Renal cortical epithelial cell (primary cell): ENCODE data around the gene SLC17A2. TPM values are rescaled to one million over a fixed set of nuclear protein-coding genes. Genes with fewer than 3 reads are reported as not detected.
A peak's percentile ranks its signal among the peaks of the same experiment; 100 is the strongest.

Experiments
- DNase-seq: peaks from one replicate; pipeline ENCODE4 v3.0.0-alpha.2; 2011; ENCODE audit warnings: low read depth
- total RNA-seq: library from RNA; depleted of rRNA; stranded (reverse); fragments of >200 nt; gene quantifications from 2 replicates; pipeline ENCODE4 v1.2.3, GENCODE V29; 2014

Gene SLC17A2, protein sequence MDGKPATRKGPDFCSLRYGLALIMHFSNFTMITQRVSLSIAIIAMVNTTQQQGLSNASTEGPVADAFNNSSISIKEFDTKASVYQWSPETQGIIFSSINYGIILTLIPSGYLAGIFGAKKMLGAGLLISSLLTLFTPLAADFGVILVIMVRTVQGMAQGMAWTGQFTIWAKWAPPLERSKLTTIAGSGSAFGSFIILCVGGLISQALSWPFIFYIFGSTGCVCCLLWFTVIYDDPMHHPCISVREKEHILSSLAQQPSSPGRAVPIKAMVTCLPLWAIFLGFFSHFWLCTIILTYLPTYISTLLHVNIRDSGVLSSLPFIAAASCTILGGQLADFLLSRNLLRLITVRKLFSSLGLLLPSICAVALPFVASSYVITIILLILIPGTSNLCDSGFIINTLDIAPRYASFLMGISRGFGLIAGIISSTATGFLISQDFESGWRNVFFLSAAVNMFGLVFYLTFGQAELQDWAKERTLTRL
- total RNA-seq, result 0.30 TPM in 1 of 2 replicates, not detected in the other

DNA sequence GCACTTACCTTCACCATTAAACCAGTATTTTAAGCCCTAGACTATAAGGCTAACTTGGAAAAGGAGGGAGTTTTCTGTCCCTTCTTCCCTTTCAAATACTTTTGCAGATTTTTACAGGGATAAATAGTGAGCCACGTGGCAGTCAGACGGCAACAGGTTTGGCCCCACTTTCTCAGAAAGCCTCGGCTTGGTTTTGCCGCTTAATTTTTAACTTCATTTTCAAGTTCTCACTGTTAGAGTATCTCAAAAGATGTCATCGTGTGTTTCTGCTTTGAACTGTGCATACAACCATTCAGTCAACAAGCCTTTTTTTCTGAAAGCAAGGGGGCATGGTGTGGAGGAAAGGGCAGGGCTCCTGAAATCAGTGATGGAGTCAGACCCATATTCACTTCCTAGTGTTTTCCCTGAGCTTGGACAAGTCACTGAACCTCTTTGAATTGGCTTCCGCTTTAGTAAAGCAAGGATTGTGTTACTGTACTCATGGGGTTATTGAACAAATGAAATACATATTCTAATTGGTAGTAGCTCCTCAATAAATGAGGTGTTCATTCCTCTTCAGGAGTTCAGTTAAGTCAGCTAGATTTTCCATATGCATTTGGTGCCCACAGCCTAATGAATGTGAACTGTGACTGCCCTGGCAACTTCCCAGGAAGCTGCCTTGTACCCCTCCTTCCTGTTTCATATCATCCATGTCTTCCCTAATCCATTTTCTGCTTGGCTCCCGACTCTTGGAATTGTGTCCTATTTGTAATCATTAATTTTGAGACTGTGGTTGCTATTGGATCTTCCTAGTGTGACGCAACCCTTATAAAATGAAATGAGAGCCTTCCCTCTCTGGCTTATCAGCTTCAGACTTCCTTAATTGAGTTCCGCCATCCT lies at the start of gene SLC17A2:
SLC17A2 (minus strand) TSS at position 160 of the 879 bp plus-strand sequence. CDS start 4,895 bp downstream, outside the sequence.
- peak; percentile 60 for DNase-seq

DNA sequence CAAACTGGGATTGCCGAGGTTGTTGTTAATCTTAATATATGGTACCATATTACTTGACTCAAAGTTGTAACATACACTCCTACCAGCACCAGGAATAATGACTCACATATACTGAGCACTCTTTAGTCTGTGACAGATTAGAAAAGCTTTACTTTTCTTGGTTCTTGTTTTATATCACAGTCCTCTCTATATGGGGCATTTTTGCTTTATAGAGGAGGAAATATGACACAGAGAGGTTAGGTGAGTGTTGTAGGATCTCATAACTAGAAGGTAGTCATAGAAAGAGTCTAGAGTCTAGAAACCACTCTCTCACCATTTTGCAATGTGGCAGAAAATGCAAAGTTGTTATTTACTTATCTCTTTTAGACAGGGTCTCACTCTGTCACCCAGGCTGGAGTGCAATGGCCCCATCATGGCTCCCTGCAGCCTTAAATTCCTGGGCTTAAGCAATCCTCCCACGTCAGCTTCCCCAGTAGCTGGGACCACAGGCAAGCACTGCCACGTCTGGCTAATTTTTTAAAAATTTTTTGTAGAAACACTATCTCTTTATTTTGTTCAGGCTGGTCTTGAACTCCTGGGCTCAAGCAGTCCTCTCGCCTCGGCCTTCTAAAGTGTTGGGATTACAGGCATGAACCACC lies 45.6 kb upstream of the SLC17A2 start:
- no peak for DNase-seq

DNA sequence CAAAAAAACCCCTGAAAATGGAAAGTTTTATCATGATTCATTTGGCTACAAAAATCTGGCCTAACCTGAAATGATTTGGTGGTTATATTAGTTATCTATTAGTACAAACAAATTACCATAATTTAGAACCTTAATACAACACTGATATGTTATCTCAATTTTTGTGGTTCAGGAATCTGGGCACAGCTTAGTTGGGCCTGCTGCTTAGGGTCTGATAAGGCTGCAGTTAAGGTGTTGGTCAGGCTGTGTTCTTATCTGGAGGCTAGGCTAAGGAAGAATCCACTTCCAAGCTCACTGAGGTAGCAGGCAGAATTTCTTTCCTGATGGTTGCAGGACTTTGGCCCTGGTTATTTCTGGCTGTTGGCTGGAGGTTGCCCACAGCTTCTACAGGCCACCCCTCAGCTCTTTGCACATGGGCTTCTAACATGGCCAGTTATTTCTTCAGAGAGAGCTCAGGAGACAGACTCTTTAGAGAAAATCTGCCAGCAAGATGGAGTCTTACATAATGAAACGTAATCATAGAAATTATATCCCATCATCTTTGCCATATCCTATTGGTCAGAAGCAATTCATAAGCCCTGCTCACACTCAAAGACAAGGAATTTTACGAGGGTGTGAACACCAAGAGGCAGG lies 43.5 kb upstream of the SLC17A2 start:
- DNase-seq, result no peak

DNA sequence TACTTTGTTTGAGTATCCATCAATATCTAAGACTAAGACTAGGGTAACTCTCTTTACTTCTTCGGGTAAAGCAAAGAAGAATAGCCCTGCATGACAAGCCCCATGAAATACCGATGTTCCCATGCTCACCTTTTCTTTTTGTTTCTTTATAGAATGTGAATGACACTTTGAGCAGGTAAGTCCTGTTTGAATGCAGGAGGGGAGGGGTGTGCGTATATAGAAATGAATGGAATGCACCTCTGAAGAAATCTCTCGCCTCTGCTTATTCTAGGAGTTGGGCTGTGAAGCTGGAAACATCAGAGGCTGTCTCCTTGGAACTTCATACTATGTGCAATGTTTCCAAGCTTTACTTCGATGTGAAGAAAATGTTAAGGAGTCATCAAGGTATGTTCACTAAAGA lies 42.4 kb upstream of the SLC17A2 start:
- DNase-seq, result no peak

DNA sequence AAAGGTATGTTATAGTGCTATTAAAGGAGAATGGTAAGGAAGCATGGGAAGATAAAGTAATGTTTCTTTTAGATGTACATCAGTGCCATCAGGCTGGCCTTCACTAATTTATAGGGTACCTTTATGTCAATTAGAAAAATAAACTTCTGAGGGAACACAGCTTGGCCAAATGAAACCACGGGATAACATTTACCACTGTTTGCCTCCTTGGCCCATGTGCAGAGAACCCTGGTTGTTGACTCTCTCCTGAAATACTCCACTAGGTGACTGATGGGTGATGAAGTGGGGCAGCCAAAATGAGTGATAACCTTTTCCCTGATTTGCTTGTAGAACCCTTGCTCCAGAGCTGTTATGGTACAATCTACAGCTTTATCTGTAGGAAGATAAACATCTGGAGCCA lies 41.6 kb upstream of the SLC17A2 start:
- DNase-seq, result no peak

DNA sequence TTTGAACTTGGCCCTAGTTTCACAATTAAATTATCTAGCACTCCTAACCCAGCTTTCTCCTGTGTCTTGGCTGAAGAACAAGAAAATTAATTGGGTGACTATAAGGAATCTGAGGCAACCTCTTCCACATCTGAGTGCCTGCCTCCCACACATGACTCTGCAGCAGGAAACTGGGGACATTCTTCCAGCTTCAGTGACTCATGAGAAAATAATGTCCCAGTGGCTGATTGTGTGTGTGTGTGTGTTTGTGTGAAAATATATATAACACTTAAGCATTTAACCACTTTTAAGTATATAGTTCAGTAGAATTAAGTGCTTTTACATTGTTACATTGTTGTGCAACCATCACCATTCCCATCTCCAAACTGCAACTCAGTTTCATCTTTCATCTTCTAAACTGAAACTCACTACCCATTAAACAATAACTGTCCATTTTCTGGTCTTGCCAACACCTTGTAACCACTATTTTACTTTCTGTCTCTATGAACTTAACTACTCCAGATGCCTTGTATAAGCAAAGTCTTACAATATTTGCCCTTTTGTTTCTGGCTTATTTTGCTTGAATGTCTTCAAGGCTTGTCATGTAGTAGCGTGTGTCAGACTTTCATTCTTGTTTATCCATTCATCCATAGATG lies 40.8 kb upstream of the SLC17A2 start:
- DNase-seq, result peak; percentile 98

DNA sequence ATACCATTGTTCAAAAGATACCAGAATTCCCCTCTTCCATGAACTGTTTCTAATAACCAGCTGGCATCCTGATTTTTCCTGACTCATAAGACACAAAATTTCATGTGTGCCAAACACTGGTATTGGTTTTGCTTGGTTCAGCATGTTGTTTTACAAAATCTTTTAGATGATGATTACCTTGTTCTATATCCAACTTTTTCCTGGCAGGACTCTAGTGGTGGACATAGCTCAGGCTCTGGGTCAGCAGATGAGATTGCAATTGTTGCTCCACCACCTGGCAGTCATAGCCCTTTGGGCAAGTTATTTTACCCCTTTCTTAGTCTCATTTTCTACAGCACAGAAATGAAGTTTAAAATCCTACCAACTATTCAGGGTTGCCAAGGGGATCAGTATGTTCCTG lies 38.3 kb upstream of the SLC17A2 start:
- DNase-seq, result peak; percentile 36

DNA sequence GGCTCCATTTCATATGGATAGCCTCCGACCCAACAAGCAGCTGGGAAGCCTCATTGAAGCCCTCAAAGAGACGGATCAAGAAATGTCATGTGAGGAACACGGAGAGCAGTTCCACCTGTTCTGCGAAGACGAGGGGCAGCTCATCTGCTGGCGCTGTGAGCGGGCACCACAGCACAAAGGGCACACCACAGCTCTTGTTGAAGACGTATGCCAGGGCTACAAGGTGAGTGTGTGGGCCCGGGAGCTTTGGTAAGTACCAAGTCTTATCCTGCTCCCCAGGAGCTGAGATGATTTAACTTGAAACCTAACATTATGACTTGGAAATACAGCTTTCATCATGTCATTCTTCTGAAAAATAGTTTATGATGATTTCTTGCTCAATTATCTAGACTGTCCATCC lies 36.2 kb upstream of the SLC17A2 start:
- DNase-seq, result no peak

DNA sequence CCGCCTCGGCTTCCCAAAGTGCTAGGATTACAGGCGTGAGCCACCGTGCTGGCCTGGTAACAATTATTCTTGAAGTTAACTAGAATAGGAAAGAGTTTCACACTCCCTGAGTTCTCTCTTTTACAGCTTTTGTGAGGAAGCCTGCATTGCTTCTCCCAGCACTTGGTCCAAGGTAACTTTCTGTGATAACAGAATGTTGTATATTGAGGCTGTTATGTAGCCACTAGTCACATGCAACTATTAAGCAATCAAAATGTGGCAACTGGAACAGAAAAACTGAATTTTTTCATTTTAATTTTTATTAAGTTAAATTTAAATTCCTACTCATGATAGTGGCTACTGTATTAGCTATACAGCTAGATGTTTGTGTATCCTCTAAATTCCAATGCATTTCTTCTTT lies 34.6 kb upstream of the SLC17A2 start:
- DNase-seq, result no peak

DNA sequence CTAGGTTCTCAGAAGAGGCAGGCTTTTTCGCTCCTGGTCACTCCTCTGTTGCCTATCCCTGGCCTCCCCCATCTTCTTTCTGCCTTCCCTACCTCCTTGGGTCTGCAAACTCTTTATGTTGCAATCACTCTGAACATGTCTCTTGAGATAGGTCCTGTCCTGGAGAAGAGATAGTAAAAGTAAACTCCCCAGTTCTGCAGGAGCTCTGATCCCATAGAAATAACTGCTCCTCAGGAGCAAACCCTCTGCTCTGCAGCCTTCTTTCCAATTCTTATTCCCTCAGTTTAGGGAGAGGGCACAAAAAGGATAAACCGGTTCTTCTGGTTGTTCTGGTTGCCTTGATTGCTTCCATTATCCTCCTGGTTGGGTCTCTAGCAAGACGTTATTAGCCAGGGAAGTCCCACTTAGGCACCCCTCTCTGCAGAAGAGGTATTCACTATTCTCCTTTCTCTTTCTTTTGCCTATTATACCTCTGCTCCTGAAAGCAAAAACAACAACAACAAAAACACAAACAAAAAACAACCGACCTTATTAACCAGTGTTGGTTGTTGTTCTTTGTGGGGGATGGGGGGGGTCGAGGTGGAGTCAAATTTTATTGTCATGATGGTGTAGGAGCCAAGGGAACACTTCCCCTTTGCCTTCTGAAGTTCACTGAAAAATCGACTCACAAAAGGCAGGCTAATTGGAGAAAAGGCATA lies 33.1 kb upstream of the SLC17A2 start:
- peak; percentile 28 for DNase-seq

DNA sequence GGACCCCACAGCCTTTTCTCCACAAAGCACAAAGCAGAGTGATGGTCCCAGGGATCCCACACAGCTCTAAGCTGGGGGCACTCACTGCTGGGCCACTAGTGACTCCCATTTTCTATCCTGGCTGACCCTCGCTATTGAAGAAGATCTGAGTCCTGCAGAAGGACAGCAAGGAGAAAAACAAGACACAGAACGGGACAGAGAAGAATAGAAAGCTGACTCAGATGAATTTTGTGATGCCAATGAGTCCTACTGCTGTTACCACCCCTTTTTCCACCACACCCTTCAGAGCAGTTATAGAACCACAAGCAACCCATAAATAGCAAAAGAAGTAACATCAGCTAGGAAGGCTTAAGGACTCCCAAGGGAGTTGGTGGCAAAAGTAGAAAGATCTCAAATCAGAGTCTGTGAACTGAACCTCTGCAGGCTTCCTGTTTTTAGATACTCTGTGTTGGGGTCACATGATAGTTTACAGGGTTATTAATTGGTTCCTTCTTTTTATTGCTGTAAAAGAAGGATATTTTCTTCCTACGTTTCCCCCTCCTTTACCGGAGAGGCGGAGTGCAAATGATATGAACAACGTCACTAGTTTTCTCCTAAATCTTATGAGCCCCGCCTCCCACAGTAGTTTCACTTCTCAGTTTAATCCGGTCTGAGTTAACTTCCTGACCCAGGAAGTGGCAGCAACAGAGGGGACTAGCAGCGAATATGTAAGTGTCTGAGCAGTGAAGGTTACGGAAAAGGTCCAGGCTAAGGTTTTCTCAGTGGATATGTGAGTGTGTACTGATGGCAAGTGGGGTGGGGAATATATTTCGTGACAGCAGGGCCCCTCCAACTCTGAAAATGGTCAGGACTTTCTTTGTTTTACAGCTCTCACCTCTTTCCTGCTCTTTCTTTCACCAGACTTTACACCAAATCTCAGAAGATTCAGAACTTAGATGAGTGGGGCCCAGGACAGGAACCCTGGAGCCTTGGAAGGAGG lies 31.9 kb upstream of the SLC17A2 start, which contains the start of gene TRIM38:
TRIM38 (plus strand) TSS at position 654 of the 979 bp plus-strand sequence. CDS start 3,721 bp downstream, outside the sequence.
- DNase-seq, result peak; percentile 90

DNA sequence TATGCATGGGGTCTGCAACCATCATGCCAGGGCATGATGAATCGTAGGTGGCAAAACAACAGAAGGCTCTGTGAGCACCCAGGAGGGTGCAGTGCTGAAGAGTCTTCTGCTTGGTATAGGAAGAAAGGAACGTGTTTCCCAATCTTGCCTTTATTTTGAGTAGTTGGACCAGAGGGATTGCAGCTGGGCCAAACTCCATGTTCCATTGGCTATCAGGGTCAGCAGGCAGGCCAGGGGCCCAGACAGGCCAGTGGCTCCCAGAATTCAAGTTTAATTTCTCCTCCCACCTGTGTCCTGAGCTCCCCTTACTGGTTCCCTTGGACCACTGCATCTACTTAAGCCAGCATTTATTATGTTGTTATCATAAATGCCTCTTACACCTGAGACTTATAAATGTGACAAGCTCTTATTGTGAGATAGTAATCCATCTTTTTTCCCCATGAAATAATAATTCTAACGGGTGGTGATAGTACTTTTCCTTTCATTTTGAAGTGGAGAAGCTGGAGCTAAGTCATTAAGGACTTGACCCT lies 31.2 kb upstream of the SLC17A2 start:
- no peak for DNase-seq

DNA sequence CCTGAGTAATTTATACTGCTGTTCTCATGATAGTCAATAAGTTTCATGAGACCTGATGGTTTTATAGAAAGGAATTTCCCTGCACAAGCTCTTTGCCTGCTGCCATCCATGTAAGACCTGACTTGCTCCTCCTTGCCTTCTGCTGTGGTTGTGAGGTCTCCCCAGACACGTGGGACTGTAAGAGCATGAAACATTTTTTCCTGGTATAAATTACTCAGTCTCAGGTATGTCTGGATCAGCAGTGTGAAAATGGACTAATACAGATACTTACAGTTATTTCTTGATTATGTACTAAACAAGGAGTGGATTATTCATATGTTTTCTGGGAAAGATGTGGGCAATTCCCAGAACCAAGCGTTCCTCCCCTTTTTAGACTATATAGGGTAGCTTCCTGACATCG lies 30.2 kb upstream of the SLC17A2 start:
- no peak for DNase-seq

DNA sequence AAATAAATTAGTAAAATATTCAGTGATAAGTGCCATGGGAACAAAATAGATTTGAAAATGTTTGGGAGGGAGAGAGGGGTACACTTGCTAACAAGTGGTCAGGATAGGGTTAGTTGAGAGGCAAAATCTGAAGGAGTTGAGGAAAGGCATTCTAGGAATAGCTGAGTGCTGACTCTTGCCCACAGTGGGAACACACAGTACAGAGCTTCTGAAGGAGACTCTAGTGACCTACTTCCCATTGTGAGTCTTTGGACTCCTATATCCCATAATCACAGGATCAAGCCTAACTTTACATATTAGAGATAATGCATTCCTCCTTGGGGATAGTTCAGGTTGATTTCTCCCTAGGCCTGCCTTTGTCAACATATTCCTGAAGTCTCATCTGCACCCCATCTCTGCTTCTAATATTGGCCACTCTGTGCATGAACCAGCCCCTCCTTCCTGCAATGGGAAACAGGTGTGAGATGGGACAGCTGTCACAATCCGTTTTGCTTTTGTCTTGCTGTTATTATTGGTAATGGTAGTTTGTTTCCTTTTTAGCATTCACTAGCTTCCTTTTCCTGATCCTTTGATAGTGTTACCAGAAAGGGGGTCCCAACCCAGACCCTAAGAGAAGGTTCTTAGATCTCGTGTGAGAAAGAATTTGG lies 29.5 kb upstream of the SLC17A2 start:
- DNase-seq, result peak; percentile 34

DNA sequence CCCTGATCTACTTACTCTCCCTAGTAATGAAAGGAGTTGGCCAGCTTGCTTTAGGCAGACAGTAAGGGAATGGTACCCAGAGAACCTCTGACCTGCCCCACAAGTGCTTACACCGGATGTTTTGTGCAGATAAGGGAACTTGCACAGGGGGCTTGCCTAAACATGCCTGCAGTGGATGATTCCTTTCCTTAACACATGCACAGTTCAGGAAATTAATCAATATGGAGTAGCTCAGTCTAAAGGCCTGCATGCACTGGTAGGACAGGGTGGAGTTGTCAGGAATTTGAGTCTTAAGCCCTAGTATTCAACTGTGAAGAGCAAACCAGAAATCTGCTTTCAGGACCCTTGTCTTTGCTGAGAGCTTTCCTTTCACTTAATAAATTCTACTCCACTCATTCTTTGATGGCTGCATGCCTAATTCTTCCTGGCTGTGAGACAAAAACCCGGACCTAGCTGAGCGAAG lies 28.2 kb upstream of the SLC17A2 start:
- DNase-seq, result no peak

DNA sequence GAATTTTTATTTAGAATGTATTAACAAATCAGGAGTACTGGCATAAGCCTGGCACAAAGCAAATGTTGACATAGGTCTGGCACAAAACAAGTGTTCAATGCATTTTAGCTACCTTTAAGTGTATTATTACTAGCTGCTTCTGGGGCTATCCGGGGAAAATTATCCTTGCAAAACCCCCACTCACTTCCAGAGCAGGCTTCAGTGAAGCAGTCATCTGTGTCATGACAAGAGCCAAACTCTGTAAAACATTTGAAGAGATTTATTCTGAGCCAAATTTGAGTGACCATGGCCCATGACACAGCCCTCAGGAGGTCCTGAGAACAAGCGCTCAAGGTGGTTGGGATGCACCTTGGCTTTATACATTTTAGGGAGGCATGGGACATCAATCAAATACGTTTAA lies 25.7 kb upstream of the SLC17A2 start:
- DNase-seq, result peak; percentile 59

DNA sequence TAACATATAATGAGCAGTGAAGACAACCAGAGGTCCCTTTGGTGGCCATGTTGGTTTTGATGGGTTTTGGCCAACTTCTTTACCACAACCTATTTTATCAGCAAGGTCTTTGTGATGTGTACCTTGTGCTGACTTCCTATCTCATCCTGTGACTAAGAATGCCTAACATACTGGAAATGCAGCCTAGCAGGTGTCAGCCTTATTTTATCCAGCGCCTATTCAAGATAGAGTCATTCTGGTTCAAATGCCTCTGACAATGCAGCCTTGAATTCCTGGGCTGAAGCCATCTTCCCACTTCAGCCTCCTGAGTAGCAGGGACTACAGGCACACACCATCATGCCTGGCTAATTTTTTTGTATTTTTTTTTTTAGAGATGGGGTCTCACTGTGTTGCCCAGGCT lies 24.3 kb upstream of the SLC17A2 start:
- no peak for DNase-seq

DNA sequence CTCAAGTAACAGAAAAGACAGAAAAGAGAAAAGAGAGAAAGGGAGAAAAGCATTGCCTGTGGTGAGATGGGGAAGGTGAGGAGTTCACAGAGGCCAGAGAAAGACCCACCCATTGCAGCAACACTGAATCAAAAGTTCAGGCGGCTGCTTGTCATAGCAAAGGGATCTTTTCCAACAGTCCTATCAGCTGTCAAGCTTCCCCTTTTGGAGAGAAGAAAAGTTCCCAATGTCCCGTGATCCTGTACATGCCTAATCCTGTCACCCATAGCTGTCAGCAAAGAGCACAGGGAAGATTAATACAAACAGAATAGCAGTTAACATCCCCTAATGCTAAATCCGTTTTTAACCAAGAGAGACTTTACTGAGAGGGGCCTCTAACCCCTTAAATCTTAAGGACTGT lies 23.2 kb upstream of the SLC17A2 start:
- no peak for DNase-seq
